Duodenal mucosa (tissue), 2 donors: ENCODE data around the gene CCNYL1.
"Not testable (repeated sequence)": the region's sequence is repeated elsewhere in the genome, so short reads cannot be mapped to it uniquely, and the experiment has no call there.

Source experiments
- H3K27ac ChIP-seq: one replicate; pipeline ENCODE4 v1.7.0; 2013; ENCODE audit warnings: low read depth, low read length
- H3K27me3 ChIP-seq, 2 donors: one replicate each; pipeline ENCODE4 v1.7.0; 2013; ENCODE audit warnings: low read length in 2 of 2, control low read depth in 1 of 2; ENCODE audit not compliant: insufficient read depth in 2 of 2, control insufficient read depth in 1 of 2
- H3K36me3 ChIP-seq, 2 donors: one replicate each; pipeline ENCODE4 v1.7.0; 2013; ENCODE audit warnings: low read length in 2 of 2, control low read depth in 1 of 2; ENCODE audit not compliant: insufficient read depth in 2 of 2, control insufficient read depth in 1 of 2
- H3K4me1 ChIP-seq, 2 donors: one replicate each; pipeline ENCODE4 v1.7.0; 2013; ENCODE audit warnings: low read length in 2 of 2, control low read depth in 1 of 2; ENCODE audit not compliant: insufficient read depth in 2 of 2, control insufficient read depth in 1 of 2
- H3K4me3 ChIP-seq, 2 donors: one replicate each; pipeline ENCODE4 v1.7.0; 2013; ENCODE audit warnings: low read length in 2 of 2, low read depth in 1 of 2
- H3K9ac ChIP-seq, 2 donors: one replicate each; pipeline ENCODE4 v1.7.0; 2013; ENCODE audit warnings: low read length in 2 of 2, low read depth in 1 of 2
- H3K9me3 ChIP-seq, 2 donors: one replicate each; pipeline ENCODE4 v1.7.0; 2013; ENCODE audit warnings: low read length in 2 of 2, control low read depth in 1 of 2; ENCODE audit not compliant: control insufficient read depth in 1 of 2

Gene CCNYL1

DNA sequence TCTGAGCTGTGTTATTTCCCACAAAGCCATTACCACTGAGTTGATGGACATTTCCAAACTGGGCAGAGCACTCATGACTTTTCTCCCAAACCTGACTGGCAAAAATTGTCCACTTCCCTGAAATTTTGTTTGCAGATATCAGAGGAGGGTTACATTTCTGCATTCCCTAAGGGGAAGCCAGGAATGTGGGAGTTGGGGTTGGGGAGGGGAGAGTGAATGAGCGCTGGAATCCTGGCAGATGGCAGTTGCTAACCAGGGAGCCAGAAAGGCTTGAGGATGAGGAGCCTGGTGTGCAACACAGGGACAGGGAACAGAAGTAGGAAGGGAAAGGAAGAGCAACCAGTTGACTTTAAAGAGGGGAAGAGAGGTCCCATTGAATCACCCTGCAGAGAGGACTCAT is 14.0 kb upstream of the CCNYL1 start:
- Histone ChIP-seq H3K27me3 (no peaks in the 10 kb centered on the region), H3K36me3 (no peaks in the 10 kb centered on the region), H3K9ac (no peak overlapping the region), H3K27ac (no peak overlapping the region), H3K9me3 (no peaks in the 10 kb centered on the region), H3K4me1 (no peaks in the 10 kb centered on the region), H3K4me3 (no peak overlapping the region)

DNA sequence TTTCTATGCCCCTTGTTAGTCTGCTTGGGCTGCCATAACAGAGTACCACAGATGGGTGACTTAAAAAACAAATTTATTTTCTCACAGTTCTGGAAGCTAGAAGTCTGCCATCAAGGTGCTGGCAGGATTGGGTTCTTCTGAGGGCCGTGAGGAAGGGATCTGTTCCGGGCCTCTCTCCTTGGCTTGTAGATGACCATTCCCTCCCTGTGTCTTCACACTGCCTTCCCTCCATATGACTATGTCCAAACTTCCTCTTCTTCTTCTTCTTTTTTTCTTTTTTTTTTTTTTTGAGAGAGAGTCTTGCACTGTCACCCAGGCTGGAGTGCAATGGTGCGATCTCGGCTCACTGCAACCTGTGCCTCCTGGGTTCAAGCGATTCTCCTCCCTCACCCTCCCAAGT is 13.1 kb upstream of the CCNYL1 start:
- H3K4me1 ChIP-seq, result no peaks in the 10 kb centered on the region
- no peak overlapping the region for H3K9ac ChIP-seq
- no peaks in the 10 kb centered on the region for H3K27me3 ChIP-seq
- H3K36me3 ChIP-seq, result no peaks in the 10 kb centered on the region
- no peaks in the 10 kb centered on the region for H3K9me3 ChIP-seq
- no peak overlapping the region for H3K4me3 ChIP-seq
- no peak overlapping the region for H3K27ac ChIP-seq

DNA sequence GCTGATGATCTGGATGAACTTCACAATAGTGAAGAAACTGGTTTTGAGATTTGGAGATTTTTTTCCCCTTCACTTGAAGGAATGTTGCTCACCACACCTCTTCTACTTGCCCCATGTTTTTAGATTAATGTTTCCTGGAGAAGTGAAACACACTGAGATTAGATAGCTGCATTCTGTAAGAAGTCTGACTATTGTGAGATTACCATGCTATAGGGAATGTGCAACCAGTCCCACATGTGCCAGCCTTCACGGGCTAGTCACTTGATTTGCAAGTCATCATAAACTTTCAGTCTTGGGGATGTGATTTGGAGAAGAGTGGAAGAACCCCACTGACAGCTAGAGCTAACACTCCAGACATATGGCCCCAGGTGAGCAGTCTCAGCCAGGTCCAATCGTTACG is 7.4 kb upstream of the CCNYL1 start:
- Histone ChIP-seq H3K4me3 (no peak overlapping the region), H3K27ac (no peak overlapping the region), H3K36me3 (no peaks in the 10 kb centered on the region), H3K9ac (no peak overlapping the region), H3K27me3 (no peaks in the 10 kb centered on the region), H3K9me3 (no peaks in the 10 kb centered on the region), H3K4me1 (peaks cover 5 to 11% of the 10 kb centered on the region in 2 donors)

DNA sequence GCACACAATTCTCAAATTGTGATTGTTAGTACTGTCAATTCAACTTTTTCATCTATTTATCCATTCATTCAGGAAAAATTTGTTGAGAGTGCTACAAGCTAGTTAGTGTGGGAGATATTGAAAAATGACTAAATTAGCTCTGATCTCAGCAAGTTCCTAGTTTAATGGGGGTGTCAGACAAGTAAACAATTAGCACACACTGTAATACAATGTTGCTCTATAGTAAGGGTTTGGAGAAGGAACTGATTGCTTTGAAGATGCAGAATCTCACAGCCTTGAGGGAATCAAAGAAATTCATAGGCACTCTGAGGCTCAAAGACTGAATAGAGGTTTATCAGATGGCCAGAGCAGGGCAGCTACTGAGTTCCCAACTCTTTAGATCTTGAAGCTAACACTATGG is 6.8 kb upstream of the CCNYL1 start:
- H3K9me3 ChIP-seq, result no peaks in the 10 kb centered on the region

DNA sequence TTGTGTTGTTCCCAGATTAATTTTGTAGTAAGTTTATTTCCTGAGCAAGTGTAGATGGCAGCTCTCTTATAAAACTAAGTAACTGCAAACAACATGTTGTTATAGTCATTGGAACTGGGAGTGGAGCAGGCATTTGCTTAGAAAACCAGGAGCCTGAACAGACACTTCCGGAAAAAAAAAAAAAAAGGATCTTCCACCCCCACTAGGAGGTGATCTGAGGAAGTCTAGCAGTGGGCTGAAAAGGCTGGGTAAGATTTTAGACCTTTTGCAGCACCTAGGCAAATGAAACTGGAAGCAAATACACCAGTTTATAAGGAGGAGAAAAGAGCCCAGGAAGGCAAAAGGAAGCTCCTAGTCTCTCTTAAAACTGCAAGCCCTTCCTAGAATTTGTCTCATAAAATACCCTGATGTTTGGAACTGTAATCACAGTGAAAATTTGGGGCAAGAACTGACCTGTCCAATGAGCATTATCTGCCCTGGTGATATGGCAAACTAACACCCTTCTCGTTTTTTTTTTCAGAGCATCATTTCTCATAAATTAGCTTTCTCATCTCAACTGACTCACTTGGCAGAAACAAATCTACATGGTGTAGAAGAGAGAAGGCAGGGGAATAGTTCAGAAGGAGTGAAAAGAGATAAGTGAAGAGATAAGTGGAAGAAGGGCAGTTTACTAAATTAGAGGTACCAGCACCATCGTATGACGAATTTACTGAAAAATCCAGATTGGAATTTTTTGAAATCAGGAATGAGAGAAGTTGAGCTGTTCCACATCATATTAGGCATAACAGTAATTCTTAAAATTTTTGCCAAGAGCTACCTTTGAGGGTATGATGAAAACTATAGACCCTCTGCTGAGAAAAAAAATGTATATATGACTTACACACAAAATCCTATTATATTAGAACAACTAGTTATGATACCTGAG is 4.2 kb upstream of the CCNYL1 start:
- H3K9me3 ChIP-seq, result no peaks in the 10 kb centered on the region
- no peaks in the 10 kb centered on the region for H3K36me3 ChIP-seq
- peaks cover 11 to 12% of the 10 kb centered on the region in 2 donors for H3K4me1 ChIP-seq
- H3K4me3 ChIP-seq, result no peak overlapping the region
- no peak overlapping the region for H3K9ac ChIP-seq
- no peak overlapping the region for H3K27ac ChIP-seq
- H3K27me3 ChIP-seq, result no peaks in the 10 kb centered on the region

More for the DNA sequence above, 6.8 kb upstream of the CCNYL1 start:
- Histone ChIP-seq H3K9ac (no peak overlapping the region), H3K4me3 (no peak overlapping the region), H3K27ac (no peak overlapping the region), H3K27me3 (no peaks in the 10 kb centered on the region), H3K36me3 (no peaks in the 10 kb centered on the region), H3K4me1 (peaks cover 5 to 11% of the 10 kb centered on the region in 2 donors)

DNA sequence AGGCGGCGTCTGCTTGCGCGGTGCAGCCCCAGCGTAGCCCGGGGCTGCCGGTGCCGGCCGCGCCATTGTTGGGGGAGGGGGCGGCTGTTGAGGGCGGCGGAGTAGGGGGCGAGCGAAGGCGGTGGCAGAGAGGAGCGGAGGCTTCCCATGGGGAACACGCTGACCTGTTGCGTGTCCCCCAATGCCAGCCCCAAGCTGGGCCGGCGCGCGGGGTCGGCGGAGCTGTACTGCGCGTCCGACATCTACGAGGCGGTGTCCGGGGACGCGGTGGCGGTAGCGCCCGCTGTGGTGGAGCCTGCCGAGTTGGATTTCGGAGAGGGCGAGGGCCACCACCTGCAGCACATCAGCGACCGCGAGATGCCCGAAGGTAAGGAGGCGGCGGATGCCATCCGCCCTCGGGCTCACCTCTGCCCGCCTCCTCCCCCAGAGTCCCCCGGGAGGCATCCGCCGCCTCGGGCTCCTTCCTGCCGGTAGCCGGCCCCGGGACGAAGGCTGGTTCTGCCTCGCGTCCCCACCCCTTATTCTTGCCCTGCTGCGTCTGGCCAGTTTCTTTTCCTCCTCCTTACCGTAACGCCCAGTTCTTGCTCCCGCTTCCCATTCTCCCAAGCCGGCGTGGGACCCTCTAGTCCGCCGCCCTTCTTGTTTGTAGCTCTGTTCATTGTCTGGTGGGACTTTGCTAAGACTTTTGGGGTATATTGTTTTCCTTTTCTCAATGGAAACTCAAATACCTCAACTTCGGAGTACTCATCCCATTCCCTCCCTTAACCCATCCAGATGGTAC is 500 bp downstream of the CCNYL1 start:
- Histone ChIP-seq H3K36me3 (peaks cover 0 to 4% of the 10 kb centered on the region in 2 donors), H3K27me3 (no peaks in the 10 kb centered on the region), H3K27ac (peak overlapping the region; percentile 91), H3K4me1 (peaks cover 6 to 16% of the 10 kb centered on the region in 2 donors), H3K9me3 (no peaks in the 10 kb centered on the region), H3K9ac (peak overlapping the region; percentile 78 to 89), H3K4me3 (peak overlapping the region; percentile 83 to 85)

DNA sequence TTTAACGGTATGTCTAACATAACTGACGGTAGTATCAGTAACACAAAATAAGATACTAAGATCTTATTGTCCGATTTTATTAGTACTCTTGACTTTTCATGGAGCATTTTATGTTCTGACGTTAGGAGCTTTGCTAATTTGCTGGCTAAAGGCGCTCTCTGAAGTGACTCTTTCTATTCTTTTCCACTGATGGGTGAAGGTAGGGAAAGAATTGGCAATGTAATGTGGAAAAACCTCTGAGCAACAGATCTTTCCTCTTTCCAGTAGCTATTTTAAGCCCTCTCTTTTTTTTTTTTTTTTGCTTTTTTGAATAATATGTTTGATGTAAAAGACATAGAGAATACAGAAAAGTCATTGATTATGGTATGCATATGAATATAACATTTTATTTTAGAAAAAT is 4.6 kb downstream of the CCNYL1 start:
- H3K4me1 ChIP-seq, result peaks cover 6 to 9% of the 10 kb centered on the region in 2 donors
- no peak overlapping the region for H3K4me3 ChIP-seq
- H3K9me3 ChIP-seq, result no peaks in the 10 kb centered on the region
- H3K36me3 ChIP-seq, result peaks cover 0 to 4% of the 10 kb centered on the region in 2 donors
- no peak overlapping the region for H3K9ac ChIP-seq
- H3K27ac ChIP-seq, result no peak overlapping the region
- H3K27me3 ChIP-seq, result no peaks in the 10 kb centered on the region

DNA sequence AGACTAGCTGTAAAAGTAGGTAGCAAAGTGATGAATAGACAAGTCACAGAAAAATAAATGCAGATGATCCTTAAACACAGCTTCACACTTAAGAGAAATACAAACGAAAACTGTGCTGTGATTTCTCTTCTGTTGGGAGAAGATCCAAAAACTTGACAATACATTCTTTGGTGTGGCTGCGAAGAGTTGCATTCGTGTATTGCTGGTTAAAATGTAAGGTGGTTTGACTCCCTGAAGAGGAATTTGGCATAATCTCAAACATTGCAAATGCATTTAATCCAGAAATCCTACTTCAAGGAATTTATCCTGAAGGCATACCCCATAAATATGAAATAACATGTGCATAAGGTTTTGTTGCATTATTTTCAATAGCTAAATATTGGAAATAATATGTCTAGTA is 7.1 kb downstream of the CCNYL1 start:
- H3K27me3 ChIP-seq, result no peaks in the 10 kb centered on the region
- no peak overlapping the region for H3K4me3 ChIP-seq
- H3K27ac ChIP-seq, result no peak overlapping the region
- H3K36me3 ChIP-seq, result peaks cover 0 to 4% of the 10 kb centered on the region in 2 donors
- no peaks in the 10 kb centered on the region for H3K9me3 ChIP-seq
- no peak overlapping the region for H3K9ac ChIP-seq
- no peaks in the 10 kb centered on the region for H3K4me1 ChIP-seq

DNA sequence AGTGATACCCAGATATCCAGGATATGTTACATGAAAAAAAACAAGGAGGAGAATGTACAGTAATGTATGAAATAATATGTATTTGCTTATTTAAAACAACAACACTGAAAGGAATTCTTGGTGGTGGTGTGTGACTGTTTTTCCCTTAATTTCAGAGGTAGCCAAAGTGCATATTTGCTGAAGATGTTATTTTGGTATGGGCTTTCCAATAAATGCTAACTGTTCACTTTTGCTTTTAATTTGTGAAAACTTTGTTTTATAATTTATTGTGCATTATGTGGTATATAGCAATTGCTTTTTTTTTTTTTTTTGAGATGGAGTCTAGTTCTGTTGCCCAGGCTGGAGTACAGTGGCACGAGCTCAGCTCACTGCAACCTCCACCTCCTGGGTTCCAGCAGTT is 7.6 kb downstream of the CCNYL1 start:
- Histone ChIP-seq H3K27ac (no peak overlapping the region), H3K9me3 (no peaks in the 10 kb centered on the region), H3K4me1 (no peaks in the 10 kb centered on the region), H3K36me3 (peaks cover 0 to 4% of the 10 kb centered on the region in 2 donors), H3K9ac (no peak overlapping the region), H3K4me3 (no peak overlapping the region), H3K27me3 (no peaks in the 10 kb centered on the region)

DNA sequence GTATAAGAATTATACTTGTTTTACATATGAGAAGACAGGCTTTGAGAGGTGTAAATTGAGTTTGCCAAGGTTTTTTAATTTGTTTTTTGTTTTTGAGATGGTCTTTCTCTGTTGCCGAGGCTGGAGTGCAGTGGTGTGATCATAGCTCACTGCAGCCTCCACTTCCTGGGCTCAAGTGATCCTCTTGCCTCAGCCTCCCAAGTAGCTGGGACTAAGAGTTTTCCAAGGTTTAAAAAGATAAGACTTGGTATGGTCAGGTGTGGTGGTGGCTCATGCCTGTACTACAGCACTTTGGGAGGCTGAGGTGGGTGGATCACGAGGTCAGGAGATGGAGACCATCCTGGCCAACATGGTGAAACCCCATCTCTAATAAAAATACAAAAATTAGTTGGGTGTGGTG is 8.2 kb downstream of the CCNYL1 start:
- H3K9ac ChIP-seq, H3K27me3 ChIP-seq, H3K4me3 ChIP-seq, H3K9me3 ChIP-seq, H3K27ac ChIP-seq, H3K4me1 ChIP-seq, H3K36me3 ChIP-seq: not testable (repeated sequence)
